WERI-Rb-1 (cell line): ENCODE data around the gene HNRNPA1.

ENCODE experiments used
- DNase-seq: peaks from one replicate; pipeline ENCODE4 v3.0.0-alpha.2; 2020
- H3K27ac ChIP-seq: fragments of 250-450 bp; sonication (Bioruptor Pico); 2 replicates; pipeline ENCODE4 v1.5.1; 2020; ENCODE audit warnings: mild to moderate bottlenecking, moderate library complexity
- H3K27me3 ChIP-seq: fragments of 250-450 bp; sonication (Bioruptor Pico); 2 replicates; pipeline ENCODE4 v1.5.1; 2021; ENCODE audit warnings: mild to moderate bottlenecking, low read depth, moderate library complexity; ENCODE audit not compliant: insufficient read depth, severe bottlenecking
- H3K36me3 ChIP-seq: fragments of 250-450 bp; sonication (Bioruptor Pico); 2 replicates; pipeline ENCODE4 v1.5.1; 2020; ENCODE audit warnings: mild to moderate bottlenecking, moderate library complexity
- H3K4me3 ChIP-seq: 2 replicates; pipeline ENCODE4 v1.5.1; 2011; ENCODE audit warnings: low read depth, mild to moderate bottlenecking, control low read depth, low read length
- H3K9me3 ChIP-seq: fragments of 250-450 bp; sonication (Bioruptor Pico); 2 replicates; pipeline ENCODE4 v1.5.1; 2021; ENCODE audit warnings: mild to moderate bottlenecking, moderate library complexity; ENCODE audit not compliant: severe bottlenecking
- TF ChIP-seq, protein P1 (sequence below): IDR thresholded peaks from 2 replicates; pipeline ENCODE4 v1.5.1; 2011; ENCODE audit warnings: low read depth, mild to moderate bottlenecking, control low read depth, inconsistent platforms, low read length

Gene HNRNPA1

DNA sequence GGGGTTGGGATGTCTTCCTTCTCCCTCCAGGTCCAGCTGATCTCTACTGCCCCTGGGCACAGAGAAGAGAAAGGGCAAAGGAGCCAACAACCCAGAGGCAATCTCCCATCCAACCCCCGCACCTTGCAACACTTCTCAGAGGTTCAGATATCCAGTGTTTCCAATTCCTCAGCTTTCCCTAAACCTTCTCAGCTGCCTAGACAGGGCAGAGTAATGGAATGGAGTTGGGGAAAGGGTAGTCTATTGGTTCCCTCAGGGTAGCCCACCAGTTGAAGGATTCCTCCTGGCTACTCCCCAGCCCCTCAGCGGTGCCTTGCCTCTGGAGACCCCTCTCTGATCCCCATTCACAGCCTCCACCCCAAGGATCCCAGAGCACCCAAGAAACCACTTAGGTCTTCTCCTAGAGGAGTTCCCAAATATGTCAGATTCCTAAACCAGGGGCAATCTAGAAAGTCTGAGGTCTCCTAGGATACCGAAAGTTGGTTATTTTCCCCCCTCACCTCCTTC is 19.8 kb downstream of the HNRNPA1 start:
- Histone ChIP-seq H3K27ac (no peak overlapping the region), H3K27me3 (no peaks in the 10 kb centered on the region), H3K9me3 (no peaks in the 10 kb centered on the region), H3K36me3 (no peaks in the 10 kb centered on the region), H3K4me3 (peak overlapping the region; percentile 25; the same call in 1 of the 2 replicates)
- no peak for DNase-seq
- TF ChIP-seq, protein P1, sequence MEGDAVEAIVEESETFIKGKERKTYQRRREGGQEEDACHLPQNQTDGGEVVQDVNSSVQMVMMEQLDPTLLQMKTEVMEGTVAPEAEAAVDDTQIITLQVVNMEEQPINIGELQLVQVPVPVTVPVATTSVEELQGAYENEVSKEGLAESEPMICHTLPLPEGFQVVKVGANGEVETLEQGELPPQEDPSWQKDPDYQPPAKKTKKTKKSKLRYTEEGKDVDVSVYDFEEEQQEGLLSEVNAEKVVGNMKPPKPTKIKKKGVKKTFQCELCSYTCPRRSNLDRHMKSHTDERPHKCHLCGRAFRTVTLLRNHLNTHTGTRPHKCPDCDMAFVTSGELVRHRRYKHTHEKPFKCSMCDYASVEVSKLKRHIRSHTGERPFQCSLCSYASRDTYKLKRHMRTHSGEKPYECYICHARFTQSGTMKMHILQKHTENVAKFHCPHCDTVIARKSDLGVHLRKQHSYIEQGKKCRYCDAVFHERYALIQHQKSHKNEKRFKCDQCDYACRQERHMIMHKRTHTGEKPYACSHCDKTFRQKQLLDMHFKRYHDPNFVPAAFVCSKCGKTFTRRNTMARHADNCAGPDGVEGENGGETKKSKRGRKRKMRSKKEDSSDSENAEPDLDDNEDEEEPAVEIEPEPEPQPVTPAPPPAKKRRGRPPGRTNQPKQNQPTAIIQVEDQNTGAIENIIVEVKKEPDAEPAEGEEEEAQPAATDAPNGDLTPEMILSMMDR = no peak

DNA sequence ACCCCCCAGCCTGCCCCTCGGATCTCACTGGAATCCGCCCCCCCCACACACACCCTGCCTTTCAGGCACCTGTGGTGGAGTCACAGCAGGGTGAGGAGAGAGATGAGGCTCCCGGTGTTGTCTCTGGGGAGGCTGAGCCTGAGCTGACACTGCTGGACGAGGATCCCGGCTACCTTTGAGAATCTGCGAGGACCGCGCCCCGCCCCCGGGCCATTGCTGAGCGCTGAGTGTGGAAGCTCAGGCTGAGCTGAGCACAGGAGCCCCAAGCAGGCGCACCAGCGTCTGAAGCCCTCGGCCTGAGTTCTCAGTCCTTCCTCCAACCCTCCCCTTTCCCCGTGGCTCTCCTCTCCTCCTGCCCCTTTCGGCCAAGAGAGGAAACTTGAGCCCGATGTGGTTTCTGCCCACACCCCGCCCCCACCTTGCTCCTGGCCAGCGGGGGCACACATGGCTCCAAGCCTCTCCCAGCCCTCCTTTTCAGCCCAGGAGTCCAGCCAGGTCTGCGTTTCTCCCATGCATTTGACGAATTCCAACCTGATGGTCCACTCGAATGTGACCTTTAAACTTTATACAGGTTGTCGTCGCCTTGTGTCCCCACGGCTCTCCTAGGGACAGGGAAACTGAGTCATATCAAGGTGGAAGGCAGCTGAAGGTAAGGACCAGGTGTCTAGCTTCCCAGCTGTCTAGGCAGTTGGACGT is 20.4 kb downstream of the HNRNPA1 start, which contains the start of gene NFE2:
Gene NFE2, minus strand, starts transcription at position 284 of the 696 bp plus-strand sequence. CDS start 5,767 bp downstream, outside the sequence.
- Histone ChIP-seq H3K27me3 (no peaks in the 10 kb centered on the region), H3K9me3 (no peaks in the 10 kb centered on the region), H3K27ac (no peak within 1 kb of the TSS), H3K4me3 (peak within 1 kb of the TSS; percentile 25), H3K36me3 (no peaks in the 10 kb centered on the region)
- DNase-seq = peak; percentile 77
- TF ChIP-seq, protein P1 = no peak; the same call in 1 of the 2 replicates

DNA sequence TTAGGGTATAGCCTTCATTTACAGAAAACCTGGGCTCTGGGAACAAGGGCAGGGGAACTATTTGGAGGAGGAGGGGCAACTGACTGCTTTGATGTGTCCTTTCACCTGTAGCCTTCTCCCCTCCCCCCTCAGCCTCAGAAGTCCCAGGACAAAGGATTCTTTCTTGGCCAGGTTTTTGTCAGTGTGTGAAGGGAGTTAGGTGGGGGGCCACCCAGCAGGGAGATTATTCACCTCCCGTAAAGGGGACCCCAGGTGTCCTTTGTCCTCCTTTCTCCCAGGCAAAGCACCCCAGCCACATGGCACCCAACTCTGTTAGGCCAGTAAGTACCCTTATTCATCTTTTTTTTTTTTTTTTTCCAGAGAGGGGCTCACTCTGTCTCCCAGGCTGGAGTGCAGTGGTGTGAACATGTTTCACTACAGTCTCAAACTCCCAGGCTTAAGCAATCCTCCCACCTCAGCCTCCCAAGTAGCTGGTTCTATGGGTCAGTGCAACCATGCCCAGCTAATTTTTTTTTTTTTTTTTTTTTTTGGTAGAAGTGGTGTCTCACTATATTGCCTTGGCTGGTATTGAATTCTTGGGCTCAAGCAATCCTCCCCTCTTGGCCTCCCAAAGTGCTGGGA is 21.0 kb downstream of the HNRNPA1 start:
- TF ChIP-seq, protein P1 = no peak
- no peak for DNase-seq
- H3K9me3 ChIP-seq = no peaks in the 10 kb centered on the region
- H3K4me3 ChIP-seq = no peak overlapping the region
- H3K36me3 ChIP-seq = no peaks in the 10 kb centered on the region
- H3K27ac ChIP-seq = no peak overlapping the region
- no peaks in the 10 kb centered on the region for H3K27me3 ChIP-seq

DNA sequence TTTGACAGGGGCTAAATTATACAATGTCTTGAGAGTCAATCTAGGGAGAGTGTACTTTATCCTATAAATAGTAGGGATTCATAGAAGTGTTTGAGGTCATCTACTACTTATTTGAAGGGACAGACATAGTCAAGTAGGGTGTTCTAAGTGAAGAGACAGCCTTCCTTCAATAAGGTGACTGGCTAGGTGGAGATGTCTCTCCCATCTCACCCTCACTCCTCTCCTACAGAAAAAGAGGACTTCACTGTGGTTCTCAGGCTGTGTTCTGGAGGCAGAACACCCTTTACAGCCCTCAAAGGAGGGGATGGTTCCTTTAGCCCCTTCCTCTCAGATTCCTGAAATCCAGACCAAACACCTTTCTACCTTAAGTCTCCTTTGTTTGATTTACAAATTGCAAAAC is 23.1 kb downstream of the HNRNPA1 start:
- no peak overlapping the region for H3K4me3 ChIP-seq
- TF ChIP-seq, protein P1 = no peak
- no peak for DNase-seq

DNA sequence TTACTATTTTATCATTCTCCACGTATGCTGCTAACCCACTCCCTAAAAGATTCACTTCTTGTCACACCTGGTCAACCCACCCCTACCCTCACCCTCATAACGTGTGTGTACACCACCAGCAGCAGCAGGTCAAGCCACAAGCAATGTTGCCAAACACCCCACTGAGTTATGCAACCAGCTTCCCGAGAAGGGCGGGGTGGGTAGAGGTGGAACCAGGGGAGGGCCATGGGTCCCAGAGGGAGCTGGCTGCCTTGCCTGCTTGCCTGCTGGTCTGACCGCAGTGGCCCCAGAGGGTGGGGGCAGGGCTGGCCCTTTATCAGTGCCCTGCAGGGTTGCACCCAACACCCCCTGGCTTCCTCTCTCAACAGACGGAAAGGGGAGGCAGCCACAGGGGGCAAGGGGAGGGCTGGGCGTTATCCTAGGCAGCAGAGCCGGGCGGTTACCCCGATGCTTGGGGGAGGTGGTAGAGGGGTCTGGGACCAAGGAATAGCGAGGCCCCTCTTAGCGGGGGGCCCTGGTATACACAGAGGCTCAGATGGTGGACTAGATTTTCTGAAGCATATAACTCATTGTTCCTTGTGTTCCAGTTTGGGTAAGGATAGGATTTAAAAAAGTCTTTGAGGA is 23.8 kb downstream of the HNRNPA1 start:
- Histone ChIP-seq H3K4me3 (no peak overlapping the region), H3K9me3 (no peaks in the 10 kb centered on the region), H3K36me3 (no peaks in the 10 kb centered on the region), H3K27me3 (no peaks in the 10 kb centered on the region), H3K27ac (no peak overlapping the region)
- TF ChIP-seq, protein P1 = no peak
- no peak for DNase-seq

More for the DNA sequence above, 23.1 kb downstream of the HNRNPA1 start:
- no peaks in the 10 kb centered on the region for H3K27me3 ChIP-seq
- no peaks in the 10 kb centered on the region for H3K9me3 ChIP-seq
- no peak overlapping the region for H3K27ac ChIP-seq
- no peaks in the 10 kb centered on the region for H3K36me3 ChIP-seq
